G401 (cell line): ENCODE measurements around the gene TAF8. TPM values are rescaled to one million over a fixed set of nuclear protein-coding genes. Genes with fewer than 3 reads are reported as not detected.
A peak's percentile ranks its signal among the peaks of the same experiment; 100 is the strongest.
"Not testable (repeated sequence)": the region's sequence is repeated elsewhere in the genome, so short reads cannot be mapped to it uniquely, and the experiment has no call there.

Experiments used
- DNase-seq: peaks from one replicate; pipeline ENCODE4 v3.0.0-alpha.2; 2015; ENCODE audit warnings: low spot score
- in situ Hi-C: cut with HindIII; loops from 2 replicates; pipeline ENCODE4 v1.10.0; 2016; ENCODE audit warnings: low sequenced_read_pairs, mixed read lengths
- total RNA-seq: library from RNA; depleted of rRNA; stranded (reverse); fragments of >200 nt; shearing (Covaris generic); gene quantifications from 2 replicates; pipeline ENCODE4 v1.2.3, GENCODE V29; 2014

TAF8 gene
- total RNA-seq, 1 experiment from 2014 or later, result 28.2 TPM

- no peak for DNase-seq
- in situ Hi-C loops, result loop anchor here (25.0 kb wide), 1 partner anchor 239 kb away; the partner anchor contains the start of genes FRS3, PRICKLE4 and TOMM6
These were observed 23.8 kb upstream of the TAF8 start for GRCh38 chr6:42026540-42026939.

DNA sequence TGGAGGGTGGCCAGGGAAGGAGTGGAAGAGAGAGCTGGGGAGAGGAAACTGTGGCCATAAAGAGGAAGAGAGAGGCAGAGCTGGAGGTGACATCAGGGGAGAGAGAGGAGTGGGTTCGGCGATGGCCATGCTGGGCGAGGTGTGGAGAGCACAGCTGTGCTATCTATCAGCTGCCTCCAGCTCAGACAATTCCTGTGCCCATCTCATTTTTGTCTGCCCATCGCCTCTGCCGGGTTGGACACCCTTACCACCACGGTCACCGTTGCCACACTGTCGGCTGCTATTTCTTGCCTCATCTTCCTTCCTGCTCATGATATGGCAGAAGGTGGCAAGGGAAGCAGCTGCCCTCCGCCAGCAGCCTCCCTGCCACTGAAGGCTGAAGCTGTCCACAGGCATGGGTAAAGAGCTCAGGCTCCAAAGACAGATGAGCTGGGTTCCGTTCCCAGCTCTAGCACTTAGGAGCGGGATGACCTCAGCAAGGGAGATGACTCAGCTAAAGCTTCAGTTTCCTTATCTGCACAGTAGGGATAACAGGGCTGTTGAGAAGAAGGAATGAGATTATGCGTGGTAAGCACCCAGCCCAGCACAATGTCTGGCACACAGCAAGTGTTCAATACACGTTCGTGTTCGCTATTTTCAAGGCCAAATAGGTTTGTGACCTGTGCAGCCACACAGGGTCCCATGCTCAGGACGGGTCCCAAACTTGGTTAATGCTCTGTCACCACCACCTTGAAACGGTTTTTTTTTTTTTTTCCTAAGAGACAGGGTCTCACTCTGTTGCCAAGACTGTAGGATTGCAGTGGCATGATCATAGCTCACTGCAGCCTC is 21.9 kb upstream of the TAF8 start:
- no peak for DNase-seq
- in situ Hi-C loops, result loop anchor here (25.0 kb wide), 1 partner anchor 241 kb away; the partner anchor contains the start of genes FRS3, PRICKLE4 and TOMM6

- in situ Hi-C loops, result loop anchor here (25.0 kb wide), 1 partner anchor 242 kb away; the partner anchor contains the start of genes FRS3, PRICKLE4 and TOMM6
- no peak for DNase-seq
These were observed 21.1 kb upstream of the TAF8 start for GRCh38 chr6:42029062-42029685.

DNA sequence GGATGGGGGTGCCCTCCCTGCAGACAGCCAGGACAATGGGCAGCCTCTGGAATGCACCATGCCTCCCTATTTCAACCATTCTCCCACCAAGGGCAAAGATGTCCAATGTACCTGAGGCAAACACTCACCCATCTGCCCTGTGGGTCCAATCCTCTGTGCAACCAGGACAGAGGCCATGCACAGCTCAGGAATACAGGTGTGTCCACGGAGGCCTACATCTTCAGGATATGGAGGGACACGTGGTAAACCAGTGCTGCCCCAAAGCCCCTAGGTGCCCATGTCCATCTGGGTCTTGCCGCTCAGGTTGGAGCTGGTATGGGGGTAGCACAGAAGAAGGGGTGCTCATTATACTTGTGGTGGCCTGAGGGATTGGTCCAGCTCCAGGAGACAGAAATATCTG is 20.4 kb upstream of the TAF8 start:
- in situ Hi-C loops, result loop anchor here (25.0 kb wide), 1 partner anchor 243 kb away; the partner anchor contains the start of genes FRS3, PRICKLE4 and TOMM6
- no peak for DNase-seq

- no peak for DNase-seq
- in situ Hi-C loops, result loop anchor here (25.0 kb wide), 1 partner anchor 244 kb away; the partner anchor contains the start of genes FRS3, PRICKLE4 and TOMM6
These were observed 19.5 kb upstream of the TAF8 start for GRCh38 chr6:42030585-42031506.

DNA sequence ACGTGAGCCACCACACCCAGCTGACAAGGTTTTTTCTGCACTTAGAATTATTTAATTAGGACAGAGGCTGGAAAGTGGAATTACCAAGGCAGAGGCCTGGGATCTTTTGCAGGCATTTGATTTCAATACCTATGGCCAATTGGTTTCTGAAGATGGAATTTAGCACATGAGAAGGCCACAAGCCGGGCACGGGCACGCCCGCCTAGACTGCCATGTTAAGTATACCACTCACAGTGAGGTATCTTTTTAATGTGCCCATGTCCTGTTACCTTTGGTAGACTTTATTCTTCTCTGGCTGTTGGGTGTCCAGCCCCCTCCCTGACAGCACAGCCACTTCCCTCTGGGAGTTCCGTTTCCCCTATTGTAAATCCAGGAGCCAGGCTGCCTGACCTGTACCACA is 18.0 kb upstream of the TAF8 start:
- in situ Hi-C loops, result loop anchor here (25.0 kb wide), 1 partner anchor 245 kb away; the partner anchor contains the start of genes FRS3, PRICKLE4 and TOMM6

GRCh38 chr6:42037669-42038068 is 12.7 kb upstream of the TAF8 start:
- in situ Hi-C loops, result loop anchor here (25.0 kb wide), 1 partner anchor 250 kb away; the partner anchor contains the start of genes FRS3, PRICKLE4 and TOMM6
- not testable (repeated sequence) for DNase-seq

More for the DNA sequence above, 18.0 kb upstream of the TAF8 start:
- DNase-seq, result no peak

GRCh38 chr6:42038163-42038562 is 12.2 kb upstream of the TAF8 start:
- DNase-seq, result no peak
- in situ Hi-C loops, result loop anchor here (25.0 kb wide), 1 partner anchor 251 kb away; the partner anchor contains the start of genes FRS3, PRICKLE4 and TOMM6

DNA sequence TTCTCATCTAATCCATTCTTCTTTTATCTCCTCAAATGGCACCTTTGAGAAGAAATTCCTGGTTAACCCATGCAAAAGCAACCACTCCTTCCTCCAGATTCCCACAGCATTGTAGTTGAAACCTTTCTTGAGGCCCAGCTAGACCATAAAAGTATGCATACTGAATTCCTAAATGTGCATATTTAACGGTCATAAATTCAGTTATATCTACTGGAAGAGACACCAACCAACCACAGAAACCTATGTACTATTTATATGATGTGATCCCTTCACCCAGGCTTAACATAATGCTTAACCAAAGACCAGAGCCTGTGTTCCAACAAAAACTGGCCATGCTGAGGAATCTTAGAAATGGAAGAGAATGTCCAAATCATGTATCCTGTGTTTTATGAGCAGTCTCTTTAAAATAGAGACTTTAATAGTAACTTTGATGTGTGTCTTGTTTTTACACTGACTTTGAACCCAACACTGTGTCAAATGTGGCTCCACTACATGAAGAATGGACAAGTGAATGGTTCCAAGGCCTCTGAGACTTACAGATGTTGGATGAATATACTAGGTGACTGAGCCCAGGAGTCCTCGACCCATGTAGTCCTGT is 11.4 kb upstream of the TAF8 start:
- no peak for DNase-seq
- in situ Hi-C loops, result loop anchor here (25.0 kb wide), 1 partner anchor 252 kb away; the partner anchor contains the start of genes FRS3, PRICKLE4 and TOMM6

DNA sequence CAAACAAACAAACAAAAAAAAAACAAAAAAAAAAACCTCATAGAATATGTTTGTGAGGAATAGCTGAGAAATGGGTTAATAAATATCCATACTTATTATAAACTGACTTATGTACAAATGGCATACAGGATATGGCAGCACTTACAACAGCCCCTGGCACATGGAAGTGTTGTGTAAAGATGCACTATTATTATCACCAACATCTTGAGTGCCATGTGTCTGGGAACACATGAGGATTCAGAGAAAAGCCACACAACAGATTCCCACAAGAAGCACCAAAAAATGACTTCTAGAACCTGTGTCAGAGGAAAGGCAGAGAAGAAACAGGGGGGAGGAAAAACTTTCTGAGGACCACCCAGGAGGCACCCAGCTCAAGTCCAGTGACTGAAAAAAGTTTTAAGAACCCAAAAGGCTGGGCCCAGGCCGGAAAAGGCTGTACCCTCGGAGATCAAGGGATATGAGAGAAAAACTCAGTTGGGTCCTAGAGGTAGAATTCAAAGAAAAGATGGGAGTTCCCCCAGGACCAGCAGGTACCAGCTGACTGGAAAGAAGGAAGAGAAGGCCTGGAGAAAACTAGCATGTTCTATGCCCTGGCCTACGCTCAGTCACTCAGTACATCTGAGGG is 9.4 kb upstream of the TAF8 start:
- in situ Hi-C loops, result loop anchor here (25.0 kb wide), 1 partner anchor 254 kb away; the partner anchor contains the start of genes FRS3, PRICKLE4 and TOMM6

GRCh38 chr6:42041481-42042053 is 8.8 kb upstream of the TAF8 start:
- in situ Hi-C loops, result loop anchor here (25.0 kb wide), 1 partner anchor 254 kb away; the partner anchor contains the start of genes FRS3, PRICKLE4 and TOMM6
- no peak for DNase-seq

More for the DNA sequence above, 9.4 kb upstream of the TAF8 start:
- DNase-seq, result no peak

DNA sequence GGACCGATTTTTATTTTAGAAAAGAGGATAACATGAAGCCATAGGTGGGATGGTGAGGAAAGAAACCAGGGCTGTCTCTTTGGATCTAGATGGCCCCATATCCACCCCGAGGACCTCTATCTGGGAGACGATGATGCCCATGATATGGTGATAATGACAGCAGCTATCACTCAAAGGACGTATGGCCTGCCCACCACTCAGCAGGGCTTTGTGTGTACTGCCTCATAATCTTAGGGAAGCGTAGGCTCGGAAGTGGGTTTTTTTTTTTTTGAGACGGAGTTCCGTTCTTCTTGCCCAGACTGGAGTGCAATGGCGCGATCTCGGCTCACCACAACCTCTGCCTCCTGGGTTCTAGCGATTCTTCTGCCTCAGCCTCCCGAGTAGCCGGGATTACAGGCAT is 8.2 kb upstream of the TAF8 start:
- no peak for DNase-seq
- in situ Hi-C loops, result loop anchor here (25.0 kb wide), 1 partner anchor 255 kb away; the partner anchor contains the start of genes FRS3, PRICKLE4 and TOMM6

DNA sequence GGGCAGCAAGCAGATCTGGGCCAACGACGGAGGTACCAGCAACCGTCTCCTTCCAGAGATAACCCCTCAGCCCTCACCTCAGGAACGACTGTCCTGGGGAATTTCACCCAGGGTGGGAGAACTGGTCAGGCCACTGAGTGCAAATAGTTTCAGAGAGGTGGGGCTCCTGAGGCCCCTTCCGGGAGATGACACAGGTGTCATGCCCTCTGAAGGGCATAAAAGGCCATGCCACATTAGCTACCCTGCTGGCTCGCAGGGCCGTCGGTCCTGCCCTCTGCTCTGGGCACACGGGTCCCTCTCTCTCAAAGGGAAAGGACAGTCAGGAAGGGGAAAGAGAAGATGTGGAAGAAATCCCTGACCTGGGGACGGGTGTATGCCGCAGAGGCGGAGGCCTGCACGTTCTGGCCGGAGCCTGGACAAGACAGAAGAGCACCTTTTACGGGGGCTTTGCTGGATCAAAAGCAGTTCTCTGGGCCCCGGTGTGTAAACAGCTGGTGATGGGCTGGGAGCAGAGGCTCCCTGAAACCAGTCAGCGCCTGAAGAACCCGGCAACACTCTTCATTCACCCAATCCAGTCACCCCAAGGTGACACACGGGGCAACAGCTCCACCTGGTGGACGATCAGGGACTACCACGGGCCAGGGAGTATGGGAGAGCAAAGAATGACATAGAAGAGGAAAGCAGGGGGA is 6.4 kb upstream of the TAF8 start:
- in situ Hi-C loops, result loop anchor here (25.0 kb wide), 1 partner anchor 257 kb away; the partner anchor contains the start of genes FRS3, PRICKLE4 and TOMM6

DNA sequence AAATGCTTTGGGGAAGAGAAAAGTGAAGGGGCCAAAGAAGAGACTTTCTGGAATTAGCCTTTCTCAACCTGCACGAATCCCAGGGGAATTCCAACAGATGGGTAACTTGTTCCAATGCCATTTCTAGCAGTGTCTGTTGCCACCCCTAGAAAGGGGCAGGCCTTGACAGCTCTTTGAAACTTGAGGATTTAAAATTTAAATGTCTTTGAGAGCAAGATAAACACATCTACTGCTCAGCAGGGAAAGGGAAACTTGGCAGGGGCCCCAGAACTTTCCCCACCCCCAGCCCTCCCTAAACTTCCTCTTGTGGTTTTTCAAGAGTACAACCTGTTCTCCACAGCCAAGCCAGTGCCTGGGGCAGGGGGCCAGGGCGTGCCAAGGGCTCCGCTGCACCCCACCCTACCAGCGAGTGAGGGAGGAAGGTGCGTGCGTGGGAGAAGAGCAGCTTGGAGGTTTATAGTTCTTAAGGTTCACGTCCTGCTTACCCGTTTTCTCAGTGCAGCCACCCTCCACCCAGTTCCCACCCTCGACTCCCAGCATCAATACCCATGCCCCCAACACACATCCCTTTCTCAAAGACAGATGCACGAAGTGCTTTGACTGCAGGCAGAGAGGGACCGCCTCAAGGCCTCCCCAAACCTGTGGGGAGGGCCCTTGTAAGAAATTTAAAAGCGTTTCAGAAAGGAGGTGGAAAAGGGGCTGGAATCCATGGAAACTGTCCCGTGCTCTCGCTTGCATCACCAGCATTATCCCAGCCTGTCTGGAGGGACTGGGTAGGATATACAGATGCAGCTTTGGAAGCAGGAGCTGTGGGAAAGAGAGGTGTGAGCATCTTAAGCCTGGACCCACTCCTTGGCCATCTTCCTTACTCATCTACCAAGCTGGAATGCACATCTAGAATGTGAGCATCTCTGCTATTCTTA is 4.5 kb upstream of the TAF8 start:
- in situ Hi-C loops, result loop anchor here (25.0 kb wide), 1 partner anchor 258 kb away; the partner anchor contains the start of genes FRS3, PRICKLE4 and TOMM6
- DNase-seq, result peak; percentile 61

More for the DNA sequence above, 6.4 kb upstream of the TAF8 start:
- DNase-seq, result peak; percentile 88

- in situ Hi-C loops, result loop anchor here (25.0 kb wide), 1 partner anchor 259 kb away; the partner anchor contains the start of genes FRS3, PRICKLE4 and TOMM6
- peak; percentile 28 for DNase-seq
These were observed 3.7 kb upstream of the TAF8 start for GRCh38 chr6:42046464-42047212.
